Right lobe of liver (tissue), 4 donors: Measurements from ENCODE around the gene KRT32.

ENCODE experiments used
- POLR2A ChIP-seq: fragments of 450-650 bp; IDR thresholded peaks from one replicate; pipeline ENCODE4 v1.6.1; 2017; ENCODE audit warnings: antibody characterized with exemption, mild to moderate bottlenecking
- TF ChIP-seq, protein P1 (sequence below), 4 donors: fragments of 200-600 bp in 3 of 4; fragments of 450-650 bp in 1 of 4; IDR thresholded peaks; one replicate each; pipeline versions ENCODE4 v1.5.1 to v1.8.0; 2016 to 2022; ENCODE audit warnings: antibody characterized with exemption in 4 of 4, mild to moderate bottlenecking in 2 of 4
- donor health status: DM: no; HTN: no; CAD: no.
- donor health status: DM: no; HTN: no; CAD: no.
- donor health status: DM: no; HTN: yes; CAD: no.

DNA sequence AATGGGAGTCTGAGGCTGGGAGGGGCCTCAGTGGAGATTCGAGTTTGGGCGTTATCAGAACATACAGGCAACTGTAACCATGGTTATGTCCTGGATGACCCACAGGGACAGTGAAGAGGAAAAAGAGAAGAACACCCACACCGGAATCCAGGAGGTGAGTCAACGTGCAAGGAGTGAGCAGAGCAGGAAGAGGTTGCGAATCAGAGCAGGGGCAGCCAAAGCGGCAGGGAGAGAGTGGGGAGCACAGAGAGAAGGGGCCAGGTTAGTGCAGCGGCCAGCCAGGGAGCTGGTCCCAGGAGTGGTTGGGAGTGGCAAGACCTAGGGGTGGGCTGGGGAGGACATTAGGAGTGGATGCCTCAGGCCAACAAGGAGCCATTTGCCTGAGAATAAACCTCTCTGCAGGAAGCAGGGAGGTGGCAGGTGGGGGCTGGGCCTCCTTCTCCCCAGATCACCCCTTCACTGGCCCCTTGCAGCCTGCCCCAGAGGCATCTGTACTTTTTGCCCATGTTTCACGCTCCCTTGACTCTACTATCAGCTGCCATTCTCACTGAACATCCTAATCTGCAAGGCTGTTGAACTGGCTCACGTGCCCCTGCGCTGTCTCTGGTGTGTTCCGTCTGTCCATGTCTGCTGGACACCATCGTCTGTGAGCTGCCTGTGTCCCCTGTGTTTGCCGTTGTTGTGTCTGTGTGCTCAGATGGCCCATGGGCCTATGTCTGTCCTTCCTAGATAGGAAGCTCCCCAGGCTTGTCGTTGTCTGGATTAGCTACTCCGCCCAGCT lies 33.1 kb upstream of the KRT32 start:
- TF ChIP-seq, protein P1, sequence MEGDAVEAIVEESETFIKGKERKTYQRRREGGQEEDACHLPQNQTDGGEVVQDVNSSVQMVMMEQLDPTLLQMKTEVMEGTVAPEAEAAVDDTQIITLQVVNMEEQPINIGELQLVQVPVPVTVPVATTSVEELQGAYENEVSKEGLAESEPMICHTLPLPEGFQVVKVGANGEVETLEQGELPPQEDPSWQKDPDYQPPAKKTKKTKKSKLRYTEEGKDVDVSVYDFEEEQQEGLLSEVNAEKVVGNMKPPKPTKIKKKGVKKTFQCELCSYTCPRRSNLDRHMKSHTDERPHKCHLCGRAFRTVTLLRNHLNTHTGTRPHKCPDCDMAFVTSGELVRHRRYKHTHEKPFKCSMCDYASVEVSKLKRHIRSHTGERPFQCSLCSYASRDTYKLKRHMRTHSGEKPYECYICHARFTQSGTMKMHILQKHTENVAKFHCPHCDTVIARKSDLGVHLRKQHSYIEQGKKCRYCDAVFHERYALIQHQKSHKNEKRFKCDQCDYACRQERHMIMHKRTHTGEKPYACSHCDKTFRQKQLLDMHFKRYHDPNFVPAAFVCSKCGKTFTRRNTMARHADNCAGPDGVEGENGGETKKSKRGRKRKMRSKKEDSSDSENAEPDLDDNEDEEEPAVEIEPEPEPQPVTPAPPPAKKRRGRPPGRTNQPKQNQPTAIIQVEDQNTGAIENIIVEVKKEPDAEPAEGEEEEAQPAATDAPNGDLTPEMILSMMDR (IDR thresholded peaks at IDR 0.05) = no peak
- TF ChIP-seq POLR2A = no peak
